ENCODE data around the gene NFATC3. TPM values are rescaled to one million over a fixed set of nuclear protein-coding genes. Genes with fewer than 3 reads are reported as not detected.

The NFATC3 gene
- total and polyA plus RNA-seq, 8 donors, result 34.6 to 65.8 (median 39.9) TPM

- Histone ChIP-seq H3K36me3 (peaks cover 0 to 15% of the 10 kb centered on the region in 2 donors), H3K27ac (peak overlapping the region; percentile 23 to 54)
- DNase-seq, result no peak
Observed at GRCh38 chr16:68219725-68220351, 134.7 kb downstream of the NFATC3 start.

DNA sequence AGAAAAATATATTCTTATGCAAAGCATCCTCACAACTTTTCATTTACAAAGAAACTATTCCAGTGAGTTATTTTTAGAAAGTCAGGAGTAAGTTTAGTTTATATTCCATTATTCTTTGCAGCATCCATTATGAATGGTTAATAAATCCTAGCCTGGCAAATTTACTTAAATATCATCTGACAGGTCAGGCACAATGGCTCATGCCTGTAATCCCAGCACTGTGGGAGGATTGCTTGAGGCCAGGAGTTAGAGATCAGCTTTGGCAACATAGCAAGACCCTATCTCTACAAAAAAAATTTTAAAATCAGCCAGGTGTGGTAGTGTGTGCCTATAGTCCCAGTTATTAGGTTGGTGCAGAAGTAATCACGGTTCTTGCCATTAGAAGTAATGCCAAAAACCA lies 137.9 kb downstream of the NFATC3 start:
- peaks cover 0 to 26% of the 10 kb centered on the region in 2 donors for H3K36me3 ChIP-seq
- intact Hi-C loops (cut with DNase I), result loop anchor here in 1 of 2 donors (10.0 kb wide), 1 partner anchor 128 kb away; no protein-coding TSS in a partner anchor

More at GRCh38 chr16:68219725-68220351, 134.7 kb downstream of the NFATC3 start:
- Histone ChIP-seq H3K4me3 (no peak overlapping the region), H3K4me1 (peaks cover 0 to 5% of the 10 kb centered on the region in 2 donors), H3K27me3 (no peaks in the 10 kb centered on the region), H3K9me3 (no peaks in the 10 kb centered on the region)
- intact Hi-C loops (cut with DNase I), result loop anchor here in 1 of 2 donors (10.0 kb wide), 1 partner anchor 125 kb away; no protein-coding TSS in a partner anchor
- ATAC-seq, result peak; percentile 72
- no peak for TF ChIP-seq CTCF (IDR thresholded peaks at IDR 0.05)

GRCh38 chr16:68226116-68226515 lies 140.9 kb downstream of the NFATC3 start:
- H3K4me1 ChIP-seq, result peaks cover 0 to 6% of the 10 kb centered on the region in 2 donors
- no peaks in the 10 kb centered on the region for H3K27me3 ChIP-seq
- ATAC-seq, result no peak
- H3K9me3 ChIP-seq, result no peaks in the 10 kb centered on the region
- H3K27ac ChIP-seq, result no peak overlapping the region
- intact Hi-C loops (cut with DNase I), result loop anchor here in 1 of 2 donors (10.0 kb wide), 1 partner anchor 131 kb away; no protein-coding TSS in a partner anchor
- peaks cover 0 to 49% of the 10 kb centered on the region in 2 donors for H3K36me3 ChIP-seq
- H3K4me3 ChIP-seq, result no peak overlapping the region
- no peak for DNase-seq
- no peak for TF ChIP-seq CTCF (IDR thresholded peaks at IDR 0.05)

More for the DNA sequence above, 137.9 kb downstream of the NFATC3 start:
- no peak for ATAC-seq
- Histone ChIP-seq H3K9me3 (no peaks in the 10 kb centered on the region), H3K4me3 (no peak overlapping the region), H3K27ac (no peak overlapping the region), H3K4me1 (no peaks in the 10 kb centered on the region), H3K27me3 (no peaks in the 10 kb centered on the region)
- DNase-seq, result no peak
- no peak for TF ChIP-seq CTCF (IDR thresholded peaks at IDR 0.05)

DNA sequence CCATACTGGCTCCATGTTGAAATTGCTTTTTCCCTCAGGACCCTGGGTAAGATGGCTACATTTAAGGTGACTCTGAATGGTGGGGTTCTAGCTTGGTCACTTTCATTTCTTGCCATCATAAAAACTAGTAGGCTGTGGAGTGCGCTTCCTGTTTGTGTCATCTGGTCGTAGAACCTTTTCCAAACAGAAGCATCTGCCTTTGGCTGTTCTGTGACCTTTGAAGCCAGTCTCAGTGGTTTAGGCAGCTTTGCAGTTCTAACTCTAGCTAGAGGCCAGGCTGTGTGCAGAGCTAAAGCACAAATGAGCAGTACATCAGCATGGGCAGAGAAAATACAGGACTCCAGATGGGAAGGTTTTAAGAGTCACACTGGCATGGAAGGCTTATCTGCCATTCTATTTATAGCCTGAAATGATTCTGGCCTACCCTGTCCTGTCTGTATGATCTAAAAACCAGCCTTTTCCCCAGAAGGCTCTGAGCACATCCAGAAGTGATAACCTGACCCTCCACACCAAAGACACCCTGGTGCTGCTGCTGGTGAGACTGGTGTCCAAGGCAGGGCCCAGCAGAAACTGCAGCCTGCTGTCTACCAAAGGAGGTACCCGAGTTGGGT lies 142.1 kb downstream of the NFATC3 start:
- TF ChIP-seq CTCF (IDR thresholded peaks at IDR 0.05), result no peak
- Histone ChIP-seq H3K4me1 (peaks cover 0 to 6% of the 10 kb centered on the region in 2 donors), H3K4me3 (no peak overlapping the region), H3K27me3 (no peaks in the 10 kb centered on the region), H3K27ac (peak overlapping the region in 1 of 2 donors; percentile 9), H3K9me3 (no peaks in the 10 kb centered on the region), H3K36me3 (peaks cover 0 to 56% of the 10 kb centered on the region in 2 donors)
- DNase-seq, result no peak
- ATAC-seq, result no peak
- intact Hi-C loops (cut with DNase I), result loop anchor here in 1 of 2 donors (10.0 kb wide), 1 partner anchor 132 kb away; no protein-coding TSS in a partner anchor

Measured in left lung (tissue), 10 donors.